ENCODE results near the gene WNT6.

The WNT6 gene

DNA sequence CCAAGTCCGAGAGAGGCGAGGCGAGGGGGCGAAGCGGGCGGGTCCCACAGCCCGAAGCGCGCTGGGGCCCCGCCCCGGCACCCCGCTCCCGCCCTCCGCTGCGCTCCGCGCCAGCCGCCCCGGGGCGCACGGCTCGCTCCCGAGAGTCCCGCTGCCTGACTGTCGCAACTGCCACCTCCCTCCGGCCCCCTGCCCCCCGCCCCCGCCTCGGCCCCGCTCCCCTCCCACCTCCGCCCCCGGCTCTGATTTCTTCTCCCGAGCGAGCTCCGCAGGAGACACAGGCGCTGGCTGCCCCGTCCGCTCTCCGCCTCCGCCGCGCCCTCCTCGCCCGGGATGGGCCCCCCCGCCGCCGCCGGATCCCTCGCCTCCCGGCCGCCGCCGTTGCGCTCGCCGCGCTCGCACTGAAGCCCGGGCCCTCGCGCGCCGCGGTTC is at the start of gene WNT6:
WNT6 (plus strand) TSS at position 250 of the 432 bp plus-strand sequence. CDS start 233 bp downstream, outside the sequence.
- ATAC-seq = no peak

GRCh38 chr2:218810256-218810655 is 49.3 kb upstream of the WNT6 start:
- no peak for ATAC-seq

DNA sequence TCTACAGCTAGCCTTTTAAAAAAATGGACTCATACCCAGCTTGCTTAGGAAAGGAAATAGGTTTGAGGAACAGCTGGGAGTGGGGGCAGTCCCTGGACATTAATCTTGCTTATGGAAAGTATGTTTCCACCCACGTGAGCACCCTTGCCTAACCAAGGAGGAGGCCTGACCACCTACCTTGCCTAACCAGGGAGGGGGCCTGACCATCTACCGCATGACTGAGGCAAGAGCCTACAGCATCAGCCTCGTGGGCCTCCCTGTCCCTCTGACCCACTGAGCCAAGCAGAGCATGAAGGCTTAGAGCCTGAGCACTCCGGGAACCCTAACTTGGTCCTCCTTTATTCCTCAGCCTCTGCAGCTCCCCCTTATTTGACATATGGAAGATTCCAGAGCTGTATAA is 48.2 kb upstream of the WNT6 start:
- ATAC-seq = no peak

GRCh38 chr2:218812096-218812815 is 47.3 kb upstream of the WNT6 start:
- ATAC-seq = no peak

GRCh38 chr2:218812861-218813260 is 46.7 kb upstream of the WNT6 start:
- ATAC-seq = no peak

- ATAC-seq = no peak
Observed at GRCh38 chr2:218813771-218814460, 45.7 kb upstream of the WNT6 start.

GRCh38 chr2:218814540-218815243 is 44.9 kb upstream of the WNT6 start:
- ATAC-seq = no peak

DNA sequence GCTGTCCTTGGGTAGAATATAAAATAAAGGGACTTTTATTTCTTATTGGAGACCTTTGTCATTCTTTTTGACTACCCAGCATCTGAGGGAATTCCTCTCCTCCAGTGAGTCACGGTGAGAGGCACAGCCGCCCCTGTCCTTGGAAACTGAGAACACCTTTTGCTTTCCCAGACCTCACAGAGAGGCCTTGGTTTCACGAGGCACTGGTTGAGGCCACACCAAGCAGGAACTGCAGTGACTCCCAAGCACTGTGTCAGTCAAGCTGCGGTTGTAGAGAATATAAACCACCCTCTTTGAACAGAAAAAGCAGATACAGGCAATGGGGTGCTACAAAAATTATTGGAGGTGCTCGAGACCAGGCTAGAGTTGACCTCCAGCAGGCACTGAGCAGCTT is 44.4 kb upstream of the WNT6 start:
- ATAC-seq = no peak

DNA sequence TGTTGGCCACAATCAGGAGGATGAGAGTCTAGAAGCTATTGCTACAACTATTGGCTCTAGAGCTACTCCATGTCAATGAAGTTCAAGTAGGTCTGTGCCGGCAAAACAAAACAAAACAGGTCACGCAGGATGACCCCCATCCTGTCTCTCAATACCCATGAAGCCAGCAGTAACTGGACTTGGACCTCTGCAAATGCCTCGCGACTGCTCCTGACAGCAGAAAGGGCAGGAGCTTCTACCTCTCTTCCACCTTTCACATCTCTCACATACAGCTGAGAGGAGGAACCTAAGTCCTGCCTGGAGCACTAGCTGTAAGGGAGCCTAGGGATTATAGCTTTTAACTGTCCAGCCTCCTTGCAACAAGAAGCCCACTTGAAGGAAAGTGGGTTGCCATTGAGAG is 44.0 kb upstream of the WNT6 start:
- ATAC-seq = no peak

GRCh38 chr2:218816561-218817011 is 43.0 kb upstream of the WNT6 start:
- no peak for ATAC-seq

GRCh38 chr2:218819093-218819492 is 40.5 kb upstream of the WNT6 start:
- no peak for ATAC-seq

DNA sequence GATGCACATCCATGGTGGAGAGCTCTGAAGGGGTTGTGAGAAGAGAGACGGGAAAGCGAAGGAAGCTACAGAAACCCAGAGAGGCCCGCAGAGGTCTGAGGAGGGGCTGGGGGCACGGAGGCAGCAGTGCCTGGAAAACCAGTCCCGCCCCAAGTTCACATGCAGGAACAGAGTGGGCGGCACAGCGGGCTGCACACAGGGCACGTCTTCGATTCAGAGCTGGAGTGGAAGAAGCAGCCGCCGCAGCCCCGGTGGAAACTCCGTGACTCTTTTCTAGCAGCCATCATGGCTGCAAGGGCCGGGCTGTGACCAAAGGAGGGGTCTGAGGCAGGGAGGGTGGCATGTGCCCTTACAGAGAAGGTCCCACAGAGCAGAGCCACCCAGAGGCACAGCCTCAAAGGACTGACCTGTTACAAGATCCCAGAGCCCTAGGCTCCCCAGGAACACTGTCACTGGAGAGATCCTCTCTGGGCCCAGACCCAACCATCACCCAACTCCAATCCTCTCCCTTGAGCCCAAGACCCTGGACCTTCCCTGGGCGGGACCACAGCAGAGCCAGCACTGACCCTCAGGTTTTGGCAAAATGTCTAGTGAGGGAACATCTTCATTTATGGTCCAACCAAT is 38.7 kb upstream of the WNT6 start:
- no peak for ATAC-seq

- ATAC-seq = no peak
Observed at GRCh38 chr2:218821605-218822211, 37.9 kb upstream of the WNT6 start.

GRCh38 chr2:218822622-218823021 is 37.0 kb upstream of the WNT6 start:
- ATAC-seq = no peak

- no peak for ATAC-seq
Observed at GRCh38 chr2:218823196-218823855, 36.3 kb upstream of the WNT6 start.

- peak in 1 of 2 donors; percentile 10 for ATAC-seq
Observed at GRCh38 chr2:218824004-218824403, 35.6 kb upstream of the WNT6 start.

GRCh38 chr2:218826791-218827190 is 32.8 kb upstream of the WNT6 start:
- ATAC-seq = no peak

- ATAC-seq = no peak
Observed at GRCh38 chr2:218827701-218828476, 31.7 kb upstream of the WNT6 start.

GRCh38 chr2:218828477-218828778 is 31.2 kb upstream of the WNT6 start:
- ATAC-seq = no peak

- no peak for ATAC-seq
Observed at GRCh38 chr2:218829868-218830451, 29.6 kb upstream of the WNT6 start.

All from activated CD4-positive, CD25-positive, alpha-beta regulatory T cell treated with anti-CD3 and anti-CD28 coated beads, Interleukin-2, amount 50 U/mL, for 24 hours (primary cell).